ENCODE results near the gene GABRB1.

GRCh38 chr4:47185761-47186160, 154.4 kb downstream of the GABRB1 start:
- TF ChIP-seq CTCF (conservative IDR thresholded peaks at IDR 0.05 in 1 of 2, IDR thresholded peaks at IDR 0.05 in 1 of 2; ENCODE audit: low read depth in 1 of 2, low read length in 2 of 2), result no peak
- no peak for TF ChIP-seq EZH2 (IDR thresholded peaks at IDR 0.05; ENCODE audit: low read length, missing control alignments)

All from fibroblast of lung (primary cell).